ENCODE measurements around the gene BCL6B. TPM values are rescaled to one million over a fixed set of nuclear protein-coding genes. Genes with fewer than 3 reads are reported as not detected.
"Not testable (repeated sequence)": the region's sequence is repeated elsewhere in the genome, so short reads cannot be mapped to it uniquely, and the experiment has no call there.

Gene BCL6B
- total RNA-seq, 1 donor from 2014 or later, result 59.9 TPM

DNA sequence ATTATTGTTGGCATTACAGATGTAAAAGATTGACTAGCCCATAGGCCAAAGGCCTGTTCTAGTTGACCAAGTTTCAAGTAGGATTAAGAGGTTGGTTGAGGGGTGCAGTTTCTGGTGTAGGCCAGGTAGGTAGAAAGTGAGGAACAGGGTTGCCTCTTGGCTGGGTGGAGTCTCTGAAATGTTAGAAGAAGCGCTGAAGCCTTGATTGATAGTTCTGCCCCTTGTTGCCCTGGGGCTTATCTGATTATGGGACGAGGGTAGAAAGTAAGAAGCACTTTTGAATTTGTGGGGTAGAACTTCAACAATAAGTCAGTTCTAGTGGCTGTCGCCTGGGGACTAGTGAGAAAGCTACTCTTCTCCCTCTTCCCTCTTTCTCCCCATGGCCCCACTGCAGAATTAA is 6.2 kb downstream of the BCL6B start:
- no peak for DNase-seq (ENCODE audit: low read depth in 2 of 2)

DNA sequence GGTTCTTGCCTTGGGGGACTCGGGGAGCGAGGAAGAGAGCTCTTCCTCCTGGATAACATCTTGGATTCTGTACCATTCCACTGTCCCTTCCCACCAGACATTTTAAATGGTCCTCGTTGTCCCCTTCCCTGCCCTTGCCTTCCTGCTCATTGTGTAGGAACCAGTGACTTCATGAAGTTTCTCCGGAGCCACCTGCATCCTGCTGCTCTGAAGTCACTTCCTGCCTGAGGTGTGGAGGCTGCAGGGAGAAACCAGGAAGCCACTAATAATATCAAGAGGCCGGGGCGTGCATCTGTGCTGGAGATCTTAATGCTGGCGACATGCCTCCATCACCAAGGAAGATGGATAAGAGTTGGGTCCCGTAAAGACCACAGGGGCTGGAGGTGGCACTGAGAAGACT is 6.8 kb downstream of the BCL6B start:
- DNase-seq (ENCODE audit: low read depth in 2 of 2), result peak; percentile 87 to 96

DNA sequence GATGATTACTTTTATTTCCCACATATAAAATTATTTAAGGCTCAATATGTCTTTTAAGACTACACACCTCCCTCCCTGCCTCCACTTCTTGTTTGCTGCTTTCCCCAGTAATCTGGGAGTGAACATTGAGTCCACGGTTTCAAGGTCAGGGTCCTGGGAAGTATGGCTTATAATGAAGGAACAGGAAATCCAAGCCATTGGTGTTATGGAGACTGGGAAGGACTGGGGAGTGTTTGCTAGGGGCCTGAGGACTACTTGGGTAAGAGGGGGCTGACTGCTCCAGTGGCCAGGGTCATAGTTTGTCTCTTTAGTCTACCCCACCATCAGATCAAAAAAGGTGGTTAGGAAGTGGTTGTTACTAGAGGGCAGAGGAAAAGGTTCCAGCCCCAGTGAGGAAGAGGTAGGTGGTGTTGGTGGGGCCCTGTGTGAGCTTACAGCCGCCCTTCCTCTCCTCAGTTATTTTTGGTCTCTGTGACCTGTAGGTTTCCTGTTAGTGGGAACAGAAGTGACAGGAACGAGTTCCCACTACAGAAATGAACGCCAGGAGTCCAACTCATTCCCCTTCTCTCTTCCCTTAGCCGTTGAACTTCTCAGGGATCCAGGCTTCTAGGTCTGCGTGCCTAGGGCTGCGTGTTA is 12.2 kb downstream of the BCL6B start:
- DNase-seq (ENCODE audit: low read depth in 2 of 2), result peak; percentile 67

DNA sequence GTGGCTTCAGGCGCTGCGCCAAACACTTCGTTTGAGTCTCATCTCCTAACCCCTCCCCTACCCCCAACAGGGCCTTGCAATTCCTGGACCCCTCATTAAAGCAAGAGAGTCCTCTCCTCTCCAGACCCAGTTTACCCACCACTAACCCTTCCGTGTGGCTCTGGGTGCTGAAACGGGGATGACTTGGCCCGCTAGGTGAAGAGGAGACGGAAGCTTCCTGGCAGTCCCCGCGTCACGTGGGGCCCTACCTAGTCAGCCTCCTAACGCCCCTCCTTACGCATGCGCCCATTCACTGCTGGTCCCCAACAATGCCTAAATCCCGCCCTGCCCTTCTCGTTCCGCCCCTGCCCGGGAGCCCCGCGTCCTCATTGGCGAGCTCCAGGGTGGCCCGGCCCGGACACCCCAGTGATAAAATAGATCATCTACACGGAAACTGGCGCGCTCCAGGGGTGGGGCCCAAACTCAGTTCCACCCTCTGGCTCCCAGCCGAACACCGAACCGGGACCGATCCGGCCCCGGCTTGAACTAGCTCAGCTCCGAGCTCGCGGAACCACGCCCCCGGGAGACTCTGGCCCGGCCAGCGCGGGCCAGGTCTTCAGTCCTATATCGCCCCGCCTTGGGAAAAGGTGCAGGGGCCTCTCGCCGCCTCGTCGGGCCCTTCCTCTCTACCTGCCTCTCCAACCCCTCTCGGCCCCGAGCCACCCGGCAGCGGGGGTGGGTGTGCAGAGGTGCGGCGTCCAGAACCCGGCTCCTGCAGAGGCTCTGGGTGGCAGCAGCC is 12.9 kb downstream of the BCL6B start, which contains the start of gene SLC16A13:
TSS of gene SLC16A13 (plus strand) at position 425 of the 778 bp plus-strand sequence. CDS start 368 bp downstream, outside the sequence.
- DNase-seq (ENCODE audit: low read depth in 2 of 2), result peak; percentile 97 to 98

DNA sequence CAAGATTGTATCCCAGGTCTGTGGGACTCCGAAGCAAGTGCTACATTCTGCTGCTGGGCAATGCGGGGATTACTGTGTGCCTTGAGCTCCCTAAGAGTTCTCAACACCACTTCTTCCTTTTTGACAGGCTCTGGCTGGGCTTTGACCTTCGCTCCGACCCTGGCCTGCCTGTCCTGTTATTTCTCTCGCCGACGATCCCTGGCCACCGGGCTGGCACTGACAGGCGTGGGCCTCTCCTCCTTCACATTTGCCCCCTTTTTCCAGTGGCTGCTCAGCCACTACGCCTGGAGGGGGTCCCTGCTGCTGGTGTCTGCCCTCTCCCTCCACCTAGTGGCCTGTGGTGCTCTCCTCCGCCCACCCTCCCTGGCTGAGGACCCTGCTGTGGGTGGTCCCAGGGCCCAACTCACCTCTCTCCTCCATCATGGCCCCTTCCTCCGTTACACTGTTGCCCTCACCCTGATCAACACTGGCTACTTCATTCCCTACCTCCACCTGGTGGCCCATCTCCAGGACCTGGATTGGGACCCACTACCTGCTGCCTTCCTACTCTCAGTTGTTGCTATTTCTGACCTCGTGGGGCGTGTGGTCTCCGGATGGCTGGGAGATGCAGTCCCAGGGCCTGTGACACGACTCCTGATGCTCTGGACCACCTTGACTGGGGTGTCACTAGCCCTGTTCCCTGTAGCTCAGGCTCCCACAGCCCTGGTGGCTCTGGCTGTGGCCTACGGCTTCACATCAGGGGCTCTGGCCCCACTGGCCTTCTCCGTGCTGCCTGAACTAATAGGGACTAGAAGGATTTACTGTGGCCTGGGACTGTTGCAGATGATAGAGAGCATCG is 15.4 kb downstream of the BCL6B start:
- no peak for DNase-seq (ENCODE audit: low read depth in 2 of 2)

DNA sequence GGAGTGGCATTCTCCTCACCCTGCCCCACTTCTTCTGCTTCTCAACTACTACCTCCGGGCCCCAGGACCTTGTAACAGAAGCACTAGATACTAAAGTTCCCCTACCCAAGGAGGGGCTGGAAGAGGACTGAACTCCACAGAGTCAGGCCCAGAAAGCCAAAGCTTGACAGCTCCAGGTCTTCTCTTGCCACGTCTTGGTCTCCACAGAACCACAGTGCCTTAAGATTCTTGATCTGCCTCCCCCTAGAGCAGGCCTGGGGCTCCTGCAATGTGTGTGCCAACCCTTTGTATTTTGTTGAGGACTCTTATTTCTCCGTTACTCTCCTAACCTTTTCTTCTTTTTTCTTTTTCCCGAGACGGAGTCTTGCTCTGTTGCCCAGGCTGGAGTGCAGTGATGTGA is 17.0 kb downstream of the BCL6B start:
- no peak for DNase-seq (ENCODE audit: low read depth in 2 of 2)

DNA sequence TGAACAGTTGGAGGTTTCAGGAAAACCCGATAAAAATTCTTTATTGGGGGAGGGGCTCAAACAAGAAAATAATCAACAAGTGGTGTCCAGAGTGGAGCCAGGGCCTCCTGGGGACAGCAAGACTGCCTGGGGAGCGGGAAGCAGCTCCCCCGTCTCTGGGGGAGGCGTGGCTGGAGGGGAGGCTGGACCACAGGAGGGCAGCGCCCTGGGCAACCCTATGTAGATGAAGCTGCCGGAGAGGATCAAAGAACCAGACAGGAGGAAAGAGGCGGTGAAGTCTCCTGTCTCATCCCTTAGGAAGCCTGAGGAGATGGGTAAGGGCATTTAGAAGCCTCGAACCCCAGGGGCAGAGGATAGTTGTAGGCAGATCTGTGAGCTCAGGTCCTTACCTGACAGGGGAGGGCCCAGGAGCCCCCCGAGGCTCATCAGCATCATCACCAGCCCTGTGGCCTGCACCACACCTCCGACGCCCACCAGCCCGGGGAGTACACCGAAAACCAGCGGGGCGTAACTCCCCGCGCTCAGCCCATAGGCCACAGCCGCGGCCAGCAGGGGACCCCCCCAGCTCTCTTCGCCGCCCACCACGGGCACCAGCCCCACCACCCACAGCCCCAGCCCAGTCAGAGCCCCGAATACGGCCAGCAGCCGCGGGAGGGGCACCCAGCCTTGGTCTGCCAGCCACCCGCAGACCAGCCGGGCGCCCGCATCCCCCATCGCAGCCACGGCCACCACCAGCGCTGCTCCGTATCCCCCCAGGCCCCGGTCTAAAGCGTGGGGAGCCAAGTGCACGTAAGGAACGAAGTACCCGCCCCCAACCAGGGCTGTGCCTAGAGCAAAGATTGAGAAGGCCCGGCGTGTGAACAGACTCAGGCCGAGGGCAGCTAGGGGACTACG is 19.0 kb downstream of the BCL6B start:
- DNase-seq (ENCODE audit: low read depth in 2 of 2), result no peak

DNA sequence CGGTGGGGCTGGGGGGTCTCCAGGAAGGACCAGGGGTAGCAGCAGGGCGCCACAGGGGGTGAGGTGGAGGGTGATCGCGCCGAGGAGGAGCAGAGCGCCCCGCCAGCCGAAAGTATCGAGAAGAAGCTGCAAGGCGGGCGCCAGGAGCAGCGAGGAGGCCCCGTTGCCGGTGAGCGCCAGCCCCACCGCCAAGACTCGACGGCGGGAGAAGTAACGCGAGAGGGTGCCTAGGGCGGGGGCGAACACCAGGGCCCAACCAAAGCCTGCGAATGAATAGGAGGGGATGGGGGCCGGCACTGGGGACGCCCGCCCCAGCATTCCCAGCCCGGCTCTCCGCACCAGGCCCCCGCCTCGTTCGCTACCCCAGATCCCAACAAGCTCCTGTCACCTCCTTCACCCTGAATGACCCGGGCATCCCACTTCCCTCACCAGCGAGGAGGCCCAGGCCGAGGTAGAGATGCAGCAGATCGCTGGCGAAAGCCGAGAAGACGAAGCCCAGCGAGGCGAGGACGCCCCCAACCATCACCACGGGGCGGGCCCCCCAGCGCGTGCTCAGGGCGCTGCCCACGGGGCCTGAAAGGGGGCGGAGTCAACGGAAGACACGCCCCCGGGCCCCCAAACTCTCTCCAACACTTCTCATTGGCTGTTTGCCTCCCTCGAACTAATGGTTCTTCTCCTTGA is 19.8 kb downstream of the BCL6B start:
- DNase-seq (ENCODE audit: low read depth in 2 of 2), result no peak

DNA sequence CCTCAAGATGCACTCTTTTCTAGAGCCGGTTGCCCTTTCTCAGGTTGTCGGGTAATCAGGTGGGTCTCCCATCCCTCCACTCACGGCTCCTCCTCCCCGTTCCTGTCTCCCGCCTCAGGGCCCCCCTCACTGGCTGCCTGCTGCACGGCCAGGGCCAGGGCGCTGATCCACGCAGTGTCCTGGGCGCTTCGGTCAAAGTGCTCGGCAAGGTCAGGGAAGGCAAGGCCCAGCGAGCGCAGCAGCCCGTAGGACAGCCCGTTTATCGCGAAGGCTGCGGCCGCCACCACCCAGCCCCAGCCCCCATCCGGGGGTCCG is 20.3 kb downstream of the BCL6B start:
- no peak for DNase-seq (ENCODE audit: low read depth in 2 of 2)

DNA sequence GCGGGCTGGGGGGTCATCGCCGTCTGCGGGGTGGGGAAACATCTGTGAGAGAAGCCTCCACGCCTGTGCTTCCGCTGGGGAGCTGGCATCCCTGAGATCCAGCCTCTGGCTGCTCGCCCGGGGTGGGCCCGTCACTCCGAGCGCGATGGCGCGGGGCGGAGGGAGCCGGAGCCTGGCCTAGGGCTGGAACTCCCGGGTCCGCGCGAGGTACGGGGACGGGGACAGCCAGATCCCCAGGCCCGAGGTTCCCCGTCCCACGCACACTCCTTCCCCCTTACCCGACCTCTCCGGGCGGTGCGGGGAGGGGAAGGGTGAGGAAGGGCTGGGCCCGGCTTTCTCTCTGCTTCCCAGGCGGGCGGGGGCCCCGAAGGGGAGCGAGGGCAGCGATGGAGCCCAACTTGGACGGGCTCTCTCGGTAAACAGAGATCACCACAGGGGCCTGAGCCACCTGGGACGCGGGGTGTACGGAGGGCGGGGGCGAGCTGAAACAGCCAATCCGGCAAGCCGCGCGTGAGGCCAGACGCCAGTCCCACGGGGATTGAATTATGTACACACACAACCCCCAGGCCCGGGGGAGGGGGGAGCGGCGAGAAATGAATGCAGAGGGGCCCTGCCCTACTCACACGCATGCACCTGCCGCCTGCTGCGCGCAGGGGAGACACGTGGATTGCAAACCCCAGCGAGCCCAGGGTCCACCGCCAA is 20.8 kb downstream of the BCL6B start, which contains the start of gene SLC16A11:
TSS of gene SLC16A11 (minus strand) at position 596 of the 702 bp plus-strand sequence. CDS start at position 17, 579 bp downstream.
- peak; percentile 40 to 52 for DNase-seq (ENCODE audit: low read depth in 2 of 2)

DNA sequence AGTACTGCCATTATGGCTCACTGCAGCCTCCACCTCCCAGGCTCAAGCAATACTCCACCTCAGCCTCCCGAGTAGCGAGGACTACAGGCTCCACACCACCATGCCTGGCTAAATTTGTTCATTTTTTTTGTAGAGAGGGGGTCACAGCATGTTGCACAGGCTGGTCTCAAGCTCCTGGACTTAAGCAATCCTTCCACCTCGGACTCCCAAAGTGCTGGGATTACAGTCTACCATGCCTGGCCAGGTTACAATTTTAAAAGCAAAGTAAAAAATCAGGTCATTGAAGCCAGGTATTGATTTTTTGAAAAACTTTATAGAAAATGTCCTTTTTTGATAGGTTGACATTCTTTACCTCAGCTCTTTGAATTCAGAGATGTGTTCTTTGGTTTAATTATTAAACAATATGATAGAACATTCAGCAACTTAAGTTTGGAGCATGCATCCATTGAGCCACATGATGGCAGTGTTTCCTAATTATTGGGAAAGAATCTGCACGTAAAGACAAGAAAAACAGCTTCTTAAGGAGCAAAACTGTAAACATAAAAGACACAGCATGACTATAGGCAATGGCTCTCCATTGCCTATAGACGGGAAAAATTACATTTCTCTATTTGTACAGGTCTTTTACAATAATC is 22.8 kb downstream of the BCL6B start:
- DNase-seq (ENCODE audit: low read depth in 2 of 2), result peak; percentile 78 to 88

DNA sequence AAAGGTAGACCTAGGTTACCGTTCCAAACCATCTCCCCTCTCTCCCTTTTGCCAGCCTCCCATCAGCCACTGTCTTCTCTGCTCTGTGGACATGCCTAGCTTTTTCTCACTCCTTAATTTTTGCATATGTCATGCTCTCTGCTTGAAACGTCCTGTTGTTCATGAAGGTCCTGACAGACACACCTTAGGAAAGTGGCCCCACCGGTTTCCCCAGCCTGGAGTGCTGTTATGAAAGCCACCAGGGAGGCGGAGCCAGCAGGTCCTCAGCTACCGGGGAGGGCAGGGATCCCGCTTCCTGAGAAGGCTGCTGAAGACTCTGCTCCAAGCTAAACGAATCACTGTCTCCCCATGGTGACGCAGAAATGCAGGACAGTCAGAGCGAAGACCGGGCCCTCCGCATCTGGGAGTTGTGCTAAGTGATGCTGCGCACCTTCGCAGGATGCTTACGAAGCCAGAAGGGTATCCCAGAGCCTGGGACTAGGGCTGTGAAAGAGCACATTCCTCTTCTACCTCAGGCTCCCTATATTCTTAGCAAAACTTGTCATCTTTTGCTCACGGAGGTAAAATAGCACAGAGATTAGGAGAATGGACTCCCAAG is 23.4 kb downstream of the BCL6B start:
- no peak for DNase-seq (ENCODE audit: low read depth in 2 of 2)

DNA sequence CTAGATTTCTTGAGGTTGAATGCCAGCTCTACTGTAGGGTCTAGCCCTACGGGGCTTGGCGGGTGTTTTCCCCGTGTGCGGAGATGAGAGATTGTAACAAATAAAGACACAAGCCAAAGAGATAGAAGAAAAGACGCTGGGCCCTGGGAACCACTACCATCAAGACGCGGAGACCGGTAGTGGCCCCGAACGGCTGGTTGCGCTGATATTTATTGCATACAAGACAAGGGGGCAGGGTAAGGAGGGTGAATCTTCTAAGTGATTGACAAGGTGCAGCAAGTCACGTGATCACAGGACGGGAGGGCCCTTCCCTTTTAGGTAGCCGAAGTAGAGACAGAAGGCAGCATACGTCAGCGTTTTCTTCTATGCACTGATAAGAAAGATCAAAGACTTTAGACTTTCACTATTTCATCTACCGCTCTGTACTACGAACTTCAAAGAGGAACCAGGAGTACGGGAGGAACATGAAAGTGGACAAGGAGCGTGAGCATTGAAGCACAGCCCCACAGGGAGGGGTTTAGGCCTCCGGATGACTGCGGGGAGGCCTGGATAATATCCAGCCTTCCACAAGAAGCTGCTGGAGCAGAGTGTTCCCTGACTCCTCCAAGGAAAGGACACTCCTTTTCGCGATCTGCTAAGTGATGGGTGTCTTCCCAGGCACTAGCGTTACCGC is 24.0 kb downstream of the BCL6B start:
- DNase-seq (ENCODE audit: low read depth in 2 of 2), result not testable (repeated sequence)

DNA sequence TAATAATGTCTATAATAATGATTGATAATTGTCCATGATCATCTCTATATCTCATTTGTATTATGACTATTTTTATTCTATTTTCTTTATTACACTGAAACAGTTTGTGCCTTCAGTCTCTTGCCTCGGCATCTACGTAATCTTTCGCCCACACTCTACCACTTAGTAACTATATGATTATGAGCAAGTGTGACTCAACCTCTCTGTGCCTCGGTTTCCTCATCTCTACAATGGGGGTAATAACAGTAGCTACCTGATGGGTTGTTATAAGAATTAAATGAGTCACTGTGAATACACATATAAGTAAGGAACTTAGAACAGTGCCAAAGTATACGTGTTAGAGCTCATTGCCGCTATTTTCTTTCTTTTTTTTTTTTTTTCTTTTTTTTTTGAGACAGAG is 24.7 kb downstream of the BCL6B start:
- no peak for DNase-seq (ENCODE audit: low read depth in 2 of 2)

DNA sequence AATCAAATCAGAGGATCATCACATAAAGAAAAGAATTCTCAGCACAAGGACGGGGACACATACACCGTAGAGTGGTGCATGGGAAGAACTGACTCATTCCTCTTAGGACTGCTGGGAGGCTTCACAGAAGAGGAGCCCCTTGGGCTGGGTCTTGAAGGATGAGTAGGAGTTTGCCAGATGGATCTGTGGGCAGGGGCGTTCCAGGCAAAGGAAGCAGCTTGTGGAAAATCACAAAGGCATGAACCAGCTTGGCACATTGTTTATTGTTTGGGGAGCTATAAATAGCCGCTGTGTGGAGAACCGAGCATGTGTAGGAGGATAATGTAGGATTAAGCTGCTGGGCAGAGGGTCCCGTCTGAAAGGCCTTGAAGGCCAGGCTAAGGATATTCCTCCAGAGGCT is 26.1 kb downstream of the BCL6B start:
- DNase-seq (ENCODE audit: low read depth in 2 of 2), result peak in 1 of 2 donors; percentile 29

DNA sequence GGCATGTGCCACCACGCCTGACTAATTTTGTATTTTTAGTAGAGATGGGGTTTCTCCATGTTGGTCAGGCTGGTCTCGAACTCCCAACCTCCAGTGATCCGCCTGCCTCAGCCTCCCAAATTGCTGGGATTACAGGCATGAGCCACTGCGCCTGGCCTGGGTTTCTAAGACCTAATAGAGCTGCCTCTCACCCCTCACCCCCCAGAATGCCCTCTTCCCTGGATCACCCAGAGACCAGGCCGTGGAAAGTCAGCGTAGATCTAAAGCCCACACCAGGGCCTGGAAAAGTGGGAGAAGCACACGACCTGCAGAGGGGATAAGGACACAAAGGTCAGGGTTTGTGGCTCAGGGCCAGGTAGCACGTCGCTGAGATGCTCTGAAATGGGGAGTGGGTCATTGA is 27.7 kb downstream of the BCL6B start:
- DNase-seq (ENCODE audit: low read depth in 2 of 2), result not testable (repeated sequence)

DNA sequence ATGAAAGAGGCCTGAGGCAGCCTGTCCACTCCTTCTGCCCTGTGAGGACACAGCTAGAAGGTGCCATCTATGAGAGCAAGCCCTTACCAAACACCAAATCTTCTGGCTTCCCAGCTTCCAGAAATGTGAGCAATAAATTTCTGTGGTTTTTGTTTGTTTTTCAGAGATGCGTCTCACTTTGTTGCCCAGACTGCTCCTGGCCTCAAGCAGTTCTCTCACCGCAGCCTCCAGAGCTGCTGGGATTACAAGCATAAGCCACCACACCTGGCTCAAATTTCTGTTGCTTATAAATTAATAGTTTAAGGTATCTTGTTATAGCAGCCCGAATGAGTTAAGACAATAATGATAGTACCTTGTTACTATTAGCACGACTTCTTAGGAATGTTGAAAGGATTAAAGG is 33.5 kb downstream of the BCL6B start:
- DNase-seq (ENCODE audit: low read depth in 2 of 2), result no peak

DNA sequence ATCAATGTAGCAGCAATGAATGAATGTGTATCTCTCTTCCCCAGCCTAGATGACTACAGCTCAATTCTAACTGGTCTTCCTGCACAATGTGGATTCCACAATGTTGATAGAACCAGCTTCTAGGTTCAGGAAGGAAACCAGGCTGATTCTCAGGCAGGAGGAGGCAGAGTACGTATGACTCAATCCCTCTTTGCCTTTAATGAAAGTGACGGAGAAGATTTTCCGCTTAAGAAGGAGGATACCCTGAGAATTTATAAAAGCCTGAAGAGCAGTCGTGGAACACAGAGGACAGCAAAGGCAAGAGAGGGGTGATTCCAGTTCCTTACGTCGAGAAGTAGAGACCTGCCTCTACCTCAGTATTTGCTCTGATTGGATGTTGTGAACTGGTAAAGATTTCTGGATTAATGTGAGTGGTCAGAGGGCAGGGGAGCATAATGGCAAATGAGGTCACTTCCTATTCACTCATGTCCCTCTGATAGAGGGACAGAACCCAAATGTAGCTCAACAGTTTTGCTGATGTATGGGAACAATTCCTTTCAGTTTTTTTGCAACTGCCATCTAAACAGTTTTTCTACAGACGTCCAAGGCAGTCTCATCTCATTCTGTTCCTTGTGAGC is 36.1 kb downstream of the BCL6B start:
- DNase-seq (ENCODE audit: low read depth in 2 of 2), result peak; percentile 75 to 97

All from lung microvascular endothelial cell (primary cell).